Vagina (tissue), 2 donors: ENCODE measurements around the gene STARD13. TPM values are rescaled to one million over a fixed set of nuclear protein-coding genes. Genes with fewer than 3 reads are reported as not detected.

Source experiments
- DNase-seq, 2 donors: peaks; one replicate each; pipeline ENCODE4 v3.0.0-alpha.2; 2017; ENCODE audit errors: extremely low spot score in 2 of 2
- H3K27ac ChIP-seq: fragments of 200-600 bp; sonication (generic); one replicate; pipeline ENCODE4 v1.5.1; 2019
- H3K27me3 ChIP-seq: fragments of 200-600 bp; sonication (generic); one replicate; pipeline ENCODE4 v1.5.1; 2019
- H3K36me3 ChIP-seq, 2 donors: fragments of 200-600 bp; sonication (generic); one replicate each; pipeline ENCODE4 v1.5.1; 2017 to 2019
- H3K4me1 ChIP-seq: fragments of 200-600 bp; sonication (generic); one replicate; pipeline ENCODE4 v1.5.1; 2019
- H3K4me3 ChIP-seq, 2 donors: fragments of 200-600 bp; sonication (generic); 1 replicate in 1 of 2; 2 replicates in 1 of 2; pipeline ENCODE4 v1.5.1; 2016 to 2019
- H3K9me3 ChIP-seq: fragments of 200-600 bp; sonication (generic); one replicate; pipeline ENCODE4 v1.5.1; 2019
- CTCF ChIP-seq, 3 experiments: fragments of 450-650 bp in 2 of 3; fragments of 200-600 bp in 1 of 3; sonication (generic) in 1 of 3; IDR thresholded peaks; one replicate each; pipeline ENCODE4 v1.5.1; 2017 to 2019; ENCODE audit warnings: antibody characterized with exemption in 3 of 3, mild to moderate bottlenecking in 2 of 3, moderate library complexity in 2 of 3
- POLR2A ChIP-seq, 2 donors: fragments of 450-650 bp; IDR thresholded peaks; one replicate each; pipeline ENCODE4 v1.6.1; 2017; ENCODE audit warnings: antibody characterized with exemption in 2 of 2, mild to moderate bottlenecking in 2 of 2, moderate library complexity in 2 of 2
- POLR2AphosphoS5 ChIP-seq, 2 donors: sonication (generic); formaldehyde crosslinking; IDR thresholded peaks; one replicate each; pipeline ENCODE4 v1.9.0; 2017; ENCODE audit warnings: antibody characterized with exemption in 2 of 2, mild to moderate bottlenecking in 2 of 2, low read depth in 1 of 2; ENCODE audit not compliant: insufficient read depth in 1 of 2
- intact Hi-C: fragments of 100-400 bp; cut with DNase I; formaldehyde crosslinking; loops from one replicate; pipeline ENCODE4 v1.15.1; 2023
- total RNA-seq: library from RNA; depleted of rRNA; stranded (reverse); fragments of >200 nt; gene quantifications from one replicate; pipeline ENCODE4 v1.2.3, GENCODE V29; 2016

The STARD13 gene
- total RNA-seq, 1 donor from 2014 or later: 33.1 TPM

- Histone ChIP-seq H3K9me3 (no peaks in the 10 kb centered on the region), H3K4me1 (no peaks in the 10 kb centered on the region), H3K27me3 (no peaks in the 10 kb centered on the region), H3K4me3 (no peak overlapping the region), H3K36me3 (no peaks in the 10 kb centered on the region), H3K27ac (no peak overlapping the region)
- TF ChIP-seq CTCF (IDR thresholded peaks at IDR 0.05): no peak
- no peak for TF ChIP-seq POLR2A (IDR thresholded peaks at IDR 0.05)
- TF ChIP-seq POLR2AphosphoS5 (IDR thresholded peaks at IDR 0.05; ENCODE audit: insufficient read depth in 1 of 2, low read depth in 1 of 2): no peak
- intact Hi-C loops: no loop called here
- no peak for DNase-seq
These were observed 43.1 kb upstream of the STARD13 start for GRCh38 chr13:33328701-33329100.

- DNase-seq: no peak
- intact Hi-C loops: no loop called here
- TF ChIP-seq CTCF (IDR thresholded peaks at IDR 0.05): no peak
- TF ChIP-seq POLR2AphosphoS5 (IDR thresholded peaks at IDR 0.05; ENCODE audit: insufficient read depth in 1 of 2, low read depth in 1 of 2): no peak
- TF ChIP-seq POLR2A (IDR thresholded peaks at IDR 0.05): no peak
- Histone ChIP-seq H3K36me3 (no peaks in the 10 kb centered on the region), H3K4me3 (no peak overlapping the region), H3K27me3 (no peaks in the 10 kb centered on the region), H3K27ac (no peak overlapping the region), H3K4me1 (no peaks in the 10 kb centered on the region), H3K9me3 (no peaks in the 10 kb centered on the region)
These were observed 41.2 kb upstream of the STARD13 start for GRCh38 chr13:33326723-33327122.

DNA sequence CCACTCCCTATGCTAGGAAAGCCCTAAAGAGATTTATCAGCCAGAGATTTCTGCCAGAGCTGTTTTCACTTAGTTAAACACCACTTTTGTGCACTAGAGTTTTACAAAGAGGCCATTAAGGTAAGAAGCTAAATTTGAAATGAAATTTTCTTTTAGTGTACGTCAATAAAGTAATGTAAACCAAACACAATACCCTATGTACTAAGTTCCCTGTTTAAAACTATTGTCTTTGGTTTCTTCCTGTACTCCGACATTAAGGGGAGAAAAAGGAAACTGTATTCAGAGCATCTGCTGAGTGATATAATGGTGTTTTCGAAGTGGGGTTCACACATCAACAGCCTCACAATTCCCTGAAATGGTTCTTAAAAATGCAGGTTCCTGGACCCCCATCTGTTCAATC, 40.7 kb upstream of the STARD13 start:
- intact Hi-C loops: no loop called here
- no peak for DNase-seq
- no peaks in the 10 kb centered on the region for H3K4me1 ChIP-seq
- H3K9me3 ChIP-seq: no peaks in the 10 kb centered on the region
- no peak overlapping the region for H3K4me3 ChIP-seq
- no peak overlapping the region for H3K27ac ChIP-seq
- H3K36me3 ChIP-seq: no peaks in the 10 kb centered on the region
- no peaks in the 10 kb centered on the region for H3K27me3 ChIP-seq
- TF ChIP-seq POLR2A (IDR thresholded peaks at IDR 0.05): no peak
- no peak for TF ChIP-seq CTCF (IDR thresholded peaks at IDR 0.05)
- no peak for TF ChIP-seq POLR2AphosphoS5 (IDR thresholded peaks at IDR 0.05; ENCODE audit: insufficient read depth in 1 of 2, low read depth in 1 of 2)

- intact Hi-C loops: no loop called here
- TF ChIP-seq POLR2AphosphoS5 (IDR thresholded peaks at IDR 0.05; ENCODE audit: insufficient read depth in 1 of 2, low read depth in 1 of 2): no peak
- TF ChIP-seq CTCF (IDR thresholded peaks at IDR 0.05): no peak
- no peak for TF ChIP-seq POLR2A (IDR thresholded peaks at IDR 0.05)
- Histone ChIP-seq H3K36me3 (no peaks in the 10 kb centered on the region), H3K27me3 (no peaks in the 10 kb centered on the region), H3K4me1 (no peaks in the 10 kb centered on the region), H3K4me3 (no peak overlapping the region), H3K9me3 (no peaks in the 10 kb centered on the region), H3K27ac (peak overlapping the region; percentile 54)
- DNase-seq: no peak
These were observed 38.4 kb upstream of the STARD13 start for GRCh38 chr13:33323801-33324510.

DNA sequence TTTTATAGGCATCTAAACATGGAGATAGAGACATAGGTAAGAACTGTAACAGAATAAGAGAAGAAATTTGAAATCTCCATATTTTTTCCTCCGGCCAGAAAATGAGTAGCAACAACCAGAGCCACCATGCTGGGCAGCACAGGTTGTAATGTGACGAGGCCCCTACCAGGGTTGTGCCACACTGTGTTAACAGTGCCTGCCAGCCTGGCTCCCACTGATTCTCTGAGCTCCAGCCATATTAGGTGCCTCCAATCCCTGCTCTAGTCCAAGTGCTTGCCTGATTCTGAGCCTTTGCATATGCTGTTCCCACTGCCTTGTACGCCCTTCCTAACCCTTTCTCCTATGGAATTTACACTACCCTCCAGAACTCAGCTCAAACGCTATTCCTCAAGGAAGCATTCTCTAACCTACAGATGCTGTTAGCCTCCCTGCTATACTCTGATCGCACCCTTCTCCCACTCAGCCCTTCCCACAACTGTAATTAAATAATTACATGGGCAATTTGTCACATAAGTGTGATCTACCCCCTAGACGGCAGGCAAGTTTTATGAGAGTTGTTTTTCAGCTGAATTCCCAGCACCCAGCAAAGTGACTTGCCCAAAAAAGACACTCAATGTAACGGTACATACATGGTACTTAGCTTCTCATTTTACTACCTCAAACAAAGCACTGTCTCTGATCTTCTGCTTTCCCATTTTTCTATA, 37.6 kb upstream of the STARD13 start:
- H3K4me3 ChIP-seq: no peak overlapping the region
- TF ChIP-seq CTCF (IDR thresholded peaks at IDR 0.05) (no peak), POLR2A (IDR thresholded peaks at IDR 0.05) (no peak), POLR2AphosphoS5 (IDR thresholded peaks at IDR 0.05; ENCODE audit: insufficient read depth in 1 of 2, low read depth in 1 of 2) (no peak)
- H3K4me1 ChIP-seq: no peaks in the 10 kb centered on the region
- no peak for DNase-seq
- no peaks in the 10 kb centered on the region for H3K9me3 ChIP-seq
- intact Hi-C loops: no loop called here
- H3K27me3 ChIP-seq: no peaks in the 10 kb centered on the region
- H3K36me3 ChIP-seq: no peaks in the 10 kb centered on the region
- H3K27ac ChIP-seq: peak overlapping the region; percentile 54
